ENCODE data around the gene PLA2R1. TPM values are rescaled to one million over a fixed set of nuclear protein-coding genes. Genes with fewer than 3 reads are reported as not detected.

The PLA2R1 gene
- total RNA-seq, 1 experiment from 2014 or later, result 0.39 TPM

DNA sequence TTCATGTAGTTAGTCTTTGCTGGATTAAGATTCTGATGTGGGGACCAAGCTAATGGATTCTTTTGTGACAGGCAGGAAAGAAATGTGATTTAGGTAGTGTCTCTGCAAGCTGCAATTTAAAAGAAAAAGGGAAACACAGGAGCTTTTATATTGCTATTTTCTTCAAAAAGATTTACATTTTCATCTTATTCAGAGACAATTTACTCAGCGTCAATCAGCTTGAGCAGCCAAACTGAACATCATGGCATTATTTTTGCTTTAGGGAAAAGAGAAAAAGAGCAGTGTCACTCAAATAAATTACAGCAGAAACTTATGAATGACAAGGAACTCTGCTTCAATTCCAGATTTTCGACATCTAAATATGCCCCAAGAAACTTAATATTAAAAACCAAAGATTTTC is 67.4 kb downstream of the PLA2R1 start:
- no peak overlapping the region for H3K4me3 ChIP-seq (ENCODE audit: low read depth, low read length)
- no peaks in the 10 kb centered on the region for H3K4me1 Mint-ChIP-seq (ENCODE audit: low read depth, unreplicated experiment)
- BruUV-seq (replicated peaks), result no TSS peak
- CTCF ChIA-PET, result no interaction called here
- no peaks in the 10 kb centered on the region for H3K27me3 ChIP-seq (replicated peaks; ENCODE audit: control insufficient read depth, insufficient read depth, low read length)
- H3K36me3 Mint-ChIP-seq (ENCODE audit: insufficient read depth, unreplicated experiment), result no peaks in the 10 kb centered on the region
- no peaks in the 10 kb centered on the region for H3K9me3 Mint-ChIP-seq (ENCODE audit: unreplicated experiment)
- TF ChIP-seq, protein P1, sequence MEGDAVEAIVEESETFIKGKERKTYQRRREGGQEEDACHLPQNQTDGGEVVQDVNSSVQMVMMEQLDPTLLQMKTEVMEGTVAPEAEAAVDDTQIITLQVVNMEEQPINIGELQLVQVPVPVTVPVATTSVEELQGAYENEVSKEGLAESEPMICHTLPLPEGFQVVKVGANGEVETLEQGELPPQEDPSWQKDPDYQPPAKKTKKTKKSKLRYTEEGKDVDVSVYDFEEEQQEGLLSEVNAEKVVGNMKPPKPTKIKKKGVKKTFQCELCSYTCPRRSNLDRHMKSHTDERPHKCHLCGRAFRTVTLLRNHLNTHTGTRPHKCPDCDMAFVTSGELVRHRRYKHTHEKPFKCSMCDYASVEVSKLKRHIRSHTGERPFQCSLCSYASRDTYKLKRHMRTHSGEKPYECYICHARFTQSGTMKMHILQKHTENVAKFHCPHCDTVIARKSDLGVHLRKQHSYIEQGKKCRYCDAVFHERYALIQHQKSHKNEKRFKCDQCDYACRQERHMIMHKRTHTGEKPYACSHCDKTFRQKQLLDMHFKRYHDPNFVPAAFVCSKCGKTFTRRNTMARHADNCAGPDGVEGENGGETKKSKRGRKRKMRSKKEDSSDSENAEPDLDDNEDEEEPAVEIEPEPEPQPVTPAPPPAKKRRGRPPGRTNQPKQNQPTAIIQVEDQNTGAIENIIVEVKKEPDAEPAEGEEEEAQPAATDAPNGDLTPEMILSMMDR (IDR thresholded peaks at IDR 0.05; ENCODE audit: insufficient read depth in 1 of 2, low read depth in 1 of 2, low read length in 1 of 2, severe bottlenecking in 1 of 2, unreplicated experiment in 1 of 2), result no peak
- H3K9me3 ChIP-seq, result no peaks in the 10 kb centered on the region; the same call in 1 of the 2 replicates
- no peak overlapping the region for H3K27ac Mint-ChIP-seq (ENCODE audit: unreplicated experiment)
- H3K4me3 Mint-ChIP-seq (ENCODE audit: unreplicated experiment), result no peak overlapping the region
- POLR2A ChIA-PET, result no interaction called here
- intact Hi-C loops (cut with micrococcal nuclease; ENCODE audit: unreplicated experiment), result no loop called here
- no peaks in the 10 kb centered on the region for H3K36me3 ChIP-seq (ENCODE audit: control insufficient read depth, insufficient read depth, low read length)
- peaks cover 28% of the 10 kb centered on the region for H3K27me3 Mint-ChIP-seq (ENCODE audit: insufficient read depth, unreplicated experiment)
- DNase-seq, result no peak
- H3K4me1 ChIP-seq, result no peaks in the 10 kb centered on the region

DNA sequence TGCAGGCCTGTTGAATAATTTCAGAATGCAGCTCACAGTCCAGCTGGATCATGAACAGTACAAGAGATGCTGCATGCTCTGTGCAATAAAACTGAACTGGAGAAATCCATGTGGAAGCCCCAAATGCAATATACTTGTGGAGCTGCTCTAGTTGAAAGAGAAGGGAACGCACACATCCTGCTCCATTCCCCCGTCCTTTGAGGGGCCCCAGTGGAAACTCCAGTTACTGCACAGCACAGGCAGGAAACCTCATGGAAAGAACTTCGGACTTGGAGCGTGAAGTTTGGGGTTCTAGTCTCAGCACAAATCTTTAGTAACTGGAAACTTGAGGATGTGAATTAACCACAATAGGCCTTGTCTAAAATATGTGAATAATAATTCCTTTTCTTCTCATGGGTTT is 73.2 kb downstream of the PLA2R1 start:
- Mint-ChIP-seq H3K4me1 (ENCODE audit: low read depth, unreplicated experiment) (no peaks in the 10 kb centered on the region), H3K27me3 (ENCODE audit: insufficient read depth, unreplicated experiment) (peaks cover 16% of the 10 kb centered on the region), H3K27ac (ENCODE audit: unreplicated experiment) (no peak overlapping the region), H3K4me3 (ENCODE audit: unreplicated experiment) (no peak overlapping the region), H3K9me3 (ENCODE audit: unreplicated experiment) (no peaks in the 10 kb centered on the region), H3K36me3 (ENCODE audit: insufficient read depth, unreplicated experiment) (no peaks in the 10 kb centered on the region)
- POLR2A ChIA-PET, result no interaction called here
- Histone ChIP-seq H3K4me3 (ENCODE audit: low read depth, low read length) (no peak overlapping the region), H3K27me3 (replicated peaks; ENCODE audit: control insufficient read depth, insufficient read depth, low read length) (no peaks in the 10 kb centered on the region), H3K9me3 (no peaks in the 10 kb centered on the region), H3K4me1 (no peaks in the 10 kb centered on the region), H3K36me3 (ENCODE audit: control insufficient read depth, insufficient read depth, low read length) (no peaks in the 10 kb centered on the region)
- no TSS peak for BruUV-seq (replicated peaks)
- TF ChIP-seq, protein P1 (IDR thresholded peaks at IDR 0.05; ENCODE audit: insufficient read depth in 1 of 2, low read depth in 1 of 2, low read length in 1 of 2, severe bottlenecking in 1 of 2, unreplicated experiment in 1 of 2), result no peak
- CTCF ChIA-PET, result no interaction called here
- DNase-seq, result peak in 1 of 2 experiments; percentile 4
- intact Hi-C loops (cut with micrococcal nuclease; ENCODE audit: unreplicated experiment), result no loop called here

DNA sequence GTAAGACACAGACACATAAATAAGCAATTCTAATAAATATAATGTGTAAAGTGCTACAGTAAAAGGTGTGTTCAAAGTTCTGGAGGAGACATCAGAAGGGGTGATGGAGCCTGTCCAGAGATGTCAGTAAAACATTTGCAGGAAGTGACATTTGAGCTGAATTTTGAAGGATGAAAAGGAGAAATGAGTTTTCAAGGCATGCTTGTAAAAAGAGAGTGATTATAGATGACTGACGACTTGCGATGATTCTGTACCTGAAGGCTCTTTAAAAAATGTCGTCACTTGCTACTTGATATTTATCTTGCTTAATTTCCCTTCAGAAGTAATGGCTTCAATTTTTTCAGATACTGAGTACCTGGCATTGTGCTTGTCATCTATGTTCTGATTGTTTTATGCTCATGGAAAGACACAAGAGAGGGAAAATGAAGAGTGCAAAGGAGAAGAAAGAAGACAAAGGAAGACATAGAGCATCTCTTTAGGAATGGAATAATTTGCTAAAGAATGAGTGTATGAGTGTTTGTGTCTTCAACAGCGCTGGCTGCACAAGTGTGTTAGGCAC is 73.9 kb downstream of the PLA2R1 start:
- no peak overlapping the region for H3K27ac Mint-ChIP-seq (ENCODE audit: unreplicated experiment)
- TF ChIP-seq, protein P1 (IDR thresholded peaks at IDR 0.05; ENCODE audit: insufficient read depth in 1 of 2, low read depth in 1 of 2, low read length in 1 of 2, severe bottlenecking in 1 of 2, unreplicated experiment in 1 of 2), result no peak

More for the DNA sequence above, 73.9 kb downstream of the PLA2R1 start:
- no TSS peak for BruUV-seq (replicated peaks)
- peaks cover 12% of the 10 kb centered on the region for H3K27me3 Mint-ChIP-seq (ENCODE audit: insufficient read depth, unreplicated experiment)
- no peaks in the 10 kb centered on the region for H3K4me1 Mint-ChIP-seq (ENCODE audit: low read depth, unreplicated experiment)
- DNase-seq, result no peak
- ChIA-PET POLR2A (no interaction called here), CTCF (no interaction called here)
- no peaks in the 10 kb centered on the region for H3K9me3 Mint-ChIP-seq (ENCODE audit: unreplicated experiment)
- Histone ChIP-seq H3K27me3 (replicated peaks; ENCODE audit: control insufficient read depth, insufficient read depth, low read length) (no peaks in the 10 kb centered on the region), H3K36me3 (ENCODE audit: control insufficient read depth, insufficient read depth, low read length) (no peaks in the 10 kb centered on the region), H3K4me3 (ENCODE audit: low read depth, low read length) (no peak overlapping the region), H3K9me3 (no peaks in the 10 kb centered on the region), H3K4me1 (no peaks in the 10 kb centered on the region)
- intact Hi-C loops (cut with micrococcal nuclease; ENCODE audit: unreplicated experiment), result no loop called here
- no peaks in the 10 kb centered on the region for H3K36me3 Mint-ChIP-seq (ENCODE audit: insufficient read depth, unreplicated experiment)
- no peak overlapping the region for H3K4me3 Mint-ChIP-seq (ENCODE audit: unreplicated experiment)

Data from Caco-2 (cell line).